ENCODE measurements around the gene EVI5L. TPM values are rescaled to one million over a fixed set of nuclear protein-coding genes. Genes with fewer than 3 reads are reported as not detected.

Gene EVI5L
- total and polyA plus RNA-seq, 2 of the 8 experiments (the other 6 are each of a cell fraction or from before 2014, with no cell fraction given) = 7.2 to 11.0 TPM

DNA sequence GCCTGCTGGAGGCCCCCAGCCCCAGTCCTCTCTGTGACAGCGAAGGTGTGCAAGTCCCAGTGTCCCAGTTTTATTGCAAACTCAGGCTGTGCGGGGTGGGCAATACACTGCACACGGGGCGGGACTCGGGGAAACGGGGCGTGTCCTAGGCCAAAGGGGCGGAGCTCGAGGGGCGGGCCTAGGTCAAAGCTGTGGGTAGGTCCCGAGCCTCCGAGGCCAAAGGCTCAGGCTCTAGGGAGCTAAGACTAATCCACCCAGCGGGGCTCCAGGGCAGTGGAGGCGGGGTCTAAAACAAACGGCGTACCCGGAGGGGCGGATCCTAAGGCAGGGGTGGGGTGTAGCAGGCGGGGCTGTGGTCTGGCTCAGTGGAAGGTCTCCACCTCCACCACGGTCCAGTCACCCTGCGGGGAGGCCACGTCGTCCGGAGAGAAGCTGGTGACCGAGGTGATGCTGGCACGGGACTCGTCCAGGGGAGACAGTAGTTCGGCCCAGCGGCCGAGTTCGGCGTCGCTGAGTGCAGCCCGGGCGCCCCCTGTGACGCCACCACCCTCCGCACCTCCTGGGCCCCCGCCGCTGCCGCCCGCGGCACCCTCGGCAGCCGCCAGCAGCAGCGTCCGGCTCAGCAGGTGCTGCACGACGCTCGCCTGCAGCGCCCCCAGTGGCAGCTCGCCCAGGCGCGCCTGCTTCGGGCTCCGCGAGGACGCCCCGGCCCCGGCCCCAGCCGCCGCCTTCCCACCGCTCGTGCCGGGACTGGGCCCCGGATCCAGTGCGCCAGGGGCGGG, 38.8 kb downstream of the EVI5L start (continued):
- TF ChIP-seq, protein P1, sequence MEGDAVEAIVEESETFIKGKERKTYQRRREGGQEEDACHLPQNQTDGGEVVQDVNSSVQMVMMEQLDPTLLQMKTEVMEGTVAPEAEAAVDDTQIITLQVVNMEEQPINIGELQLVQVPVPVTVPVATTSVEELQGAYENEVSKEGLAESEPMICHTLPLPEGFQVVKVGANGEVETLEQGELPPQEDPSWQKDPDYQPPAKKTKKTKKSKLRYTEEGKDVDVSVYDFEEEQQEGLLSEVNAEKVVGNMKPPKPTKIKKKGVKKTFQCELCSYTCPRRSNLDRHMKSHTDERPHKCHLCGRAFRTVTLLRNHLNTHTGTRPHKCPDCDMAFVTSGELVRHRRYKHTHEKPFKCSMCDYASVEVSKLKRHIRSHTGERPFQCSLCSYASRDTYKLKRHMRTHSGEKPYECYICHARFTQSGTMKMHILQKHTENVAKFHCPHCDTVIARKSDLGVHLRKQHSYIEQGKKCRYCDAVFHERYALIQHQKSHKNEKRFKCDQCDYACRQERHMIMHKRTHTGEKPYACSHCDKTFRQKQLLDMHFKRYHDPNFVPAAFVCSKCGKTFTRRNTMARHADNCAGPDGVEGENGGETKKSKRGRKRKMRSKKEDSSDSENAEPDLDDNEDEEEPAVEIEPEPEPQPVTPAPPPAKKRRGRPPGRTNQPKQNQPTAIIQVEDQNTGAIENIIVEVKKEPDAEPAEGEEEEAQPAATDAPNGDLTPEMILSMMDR (IDR thresholded peaks at IDR 0.05; ENCODE audit: control extremely low read depth in 1 of 3, insufficient read depth in 1 of 3, low read depth in 1 of 3, low read length in 3 of 3) = peak; percentile 80 to 86 (median 81)
- TF ChIP-seq SP4 (IDR thresholded peaks at IDR 0.05; ENCODE audit: low read length) (0 out of 2 replicates have a peak, but pooled peaks have one; percentile 26), TBP (IDR thresholded peaks at IDR 0.05; ENCODE audit: low read depth, low read length) (no peak), RAD21 (IDR thresholded peaks at IDR 0.05 in 1 of 2, conservative IDR thresholded peaks at IDR 0.05 in 1 of 2; ENCODE audit: low read depth in 2 of 2, low read length in 2 of 2) (peak in 1 of 2 experiments; percentile 46; a peak in 1 of 4 replicates), EGR1 (IDR thresholded peaks at IDR 0.05; ENCODE audit: borderline replicate concordance, low read depth, low read length) (no peak), TAF1 (IDR thresholded peaks at IDR 0.05; ENCODE audit: low read depth, low read length) (0 out of 2 replicates have a peak, but pooled peaks have one; percentile 3), POLR2AphosphoS5 (IDR thresholded peaks at IDR 0.05; ENCODE audit: low read depth, low read length) (peak; percentile 43; the same call in 1 of the 2 replicates), CTBP2 (IDR thresholded peaks at IDR 0.05; ENCODE audit: borderline replicate concordance, insufficient read depth, insufficient read length, low read length) (no peak), BACH1 (IDR thresholded peaks at IDR 0.05; ENCODE audit: low read length) (0 out of 2 replicates have a peak, but pooled peaks have one; percentile 26)
- TF ChIP-seq, protein P2, sequence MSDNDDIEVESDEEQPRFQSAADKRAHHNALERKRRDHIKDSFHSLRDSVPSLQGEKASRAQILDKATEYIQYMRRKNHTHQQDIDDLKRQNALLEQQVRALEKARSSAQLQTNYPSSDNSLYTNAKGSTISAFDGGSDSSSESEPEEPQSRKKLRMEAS (IDR thresholded peaks at IDR 0.05) = peak; percentile 71
